ENCODE data around the gene HCN4.

Gene HCN4

GRCh38 chr15:73326157-73326556, 42.6 kb downstream of the HCN4 start:
- DNase-seq (ENCODE audit: low spot score): no peak
- Histone ChIP-seq H2BK12ac (ENCODE audit: low read length) (no peak overlapping the region), H3K9ac (ENCODE audit: low read depth, low read length, poor library complexity) (no peak overlapping the region), H3K18ac (ENCODE audit: low read length) (peak overlapping the region; percentile 1), H4K8ac (ENCODE audit: low read depth, low read length) (no peak overlapping the region), H3K14ac (ENCODE audit: low read length) (no peak overlapping the region), H3K4me1 (ENCODE audit: control insufficient read depth in 2 of 2, insufficient read depth in 1 of 2, low read depth in 1 of 2, low read length in 2 of 2) (peaks cover 2% of the 10 kb centered on the region in 2 donors), H3K79me1 (ENCODE audit: low read depth, low read length) (peaks cover 2% of the 10 kb centered on the region), H2BK15ac (ENCODE audit: low read length) (no peak overlapping the region), H3K4ac (ENCODE audit: low read length) (no peak overlapping the region), H3K4me2 (ENCODE audit: insufficient read depth, low read length, poor library complexity, severe bottlenecking) (no peak overlapping the region), H3K9me3 (replicated peaks in 1 of 2; ENCODE audit: control insufficient read depth in 2 of 2, insufficient read depth in 1 of 2, low read depth in 1 of 2, low read length in 2 of 2) (no peaks in the 10 kb centered on the region), H2BK5ac (ENCODE audit: low read length) (no peak overlapping the region), H2AFZ (ENCODE audit: low read length) (no peak overlapping the region), H3K36me3 (replicated peaks in 1 of 2; ENCODE audit: control insufficient read depth in 2 of 2, insufficient read depth in 2 of 2, low read length in 2 of 2) (peaks cover 0 to 4% of the 10 kb centered on the region in 2 donors), H3K27me3 (ENCODE audit: control insufficient read depth in 3 of 3, insufficient read depth in 3 of 3, low read depth in 1 of 3, low read length in 3 of 3) (no peaks in the 10 kb centered on the region), H3K27ac (replicated peaks; ENCODE audit: low read length) (no peak overlapping the region), H2BK120ac (ENCODE audit: low read depth, low read length) (no peak overlapping the region), H2AK5ac (ENCODE audit: low read depth, low read length) (no peak overlapping the region), H3K23ac (ENCODE audit: low read depth, low read length, poor library complexity) (no peak overlapping the region), H4K91ac (ENCODE audit: low read depth, low read length, poor library complexity) (no peak overlapping the region), H3K4me3 (ENCODE audit: low read length in 2 of 2) (no peak overlapping the region)
- WGBS, 2 donors (ENCODE audit: extremely low coverage in 2 of 2, insufficient read length in 2 of 2, insufficient replicate concordance in 1 of 2): no CpG with 5 or more reads among the region's 4 CpGs

- H3K4ac ChIP-seq (ENCODE audit: low read length): no peak overlapping the region
- no peak overlapping the region for H2BK12ac ChIP-seq (ENCODE audit: low read length)
- peaks cover 0 to 4% of the 10 kb centered on the region in 2 donors for H3K36me3 ChIP-seq (replicated peaks in 1 of 2; ENCODE audit: control insufficient read depth in 2 of 2, insufficient read depth in 2 of 2, low read length in 2 of 2)
- H2AK5ac ChIP-seq (ENCODE audit: low read depth, low read length): no peak overlapping the region
- H4K91ac ChIP-seq (ENCODE audit: low read depth, low read length, poor library complexity): no peak overlapping the region
- H3K9ac ChIP-seq (ENCODE audit: low read depth, low read length, poor library complexity): no peak overlapping the region
- H3K79me1 ChIP-seq (ENCODE audit: low read depth, low read length): peaks cover 2% of the 10 kb centered on the region
- H2BK15ac ChIP-seq (ENCODE audit: low read length): no peak overlapping the region
- H2AFZ ChIP-seq (ENCODE audit: low read length): peak overlapping the region; percentile 35
- H3K27ac ChIP-seq (replicated peaks; ENCODE audit: low read length): no peak overlapping the region
- H3K23ac ChIP-seq (ENCODE audit: low read depth, low read length, poor library complexity): peak overlapping the region; percentile 91
- H3K4me3 ChIP-seq (ENCODE audit: low read length in 2 of 2): no peak overlapping the region
- no peak overlapping the region for H3K4me2 ChIP-seq (ENCODE audit: insufficient read depth, low read length, poor library complexity, severe bottlenecking)
- peaks cover 1 to 2% of the 10 kb centered on the region in 2 donors for H3K4me1 ChIP-seq (ENCODE audit: control insufficient read depth in 2 of 2, insufficient read depth in 1 of 2, low read depth in 1 of 2, low read length in 2 of 2)
- no peaks in the 10 kb centered on the region for H3K27me3 ChIP-seq (ENCODE audit: control insufficient read depth in 3 of 3, insufficient read depth in 3 of 3, low read depth in 1 of 3, low read length in 3 of 3)
- H4K8ac ChIP-seq (ENCODE audit: low read depth, low read length): no peak overlapping the region
- no peak overlapping the region for H2BK120ac ChIP-seq (ENCODE audit: low read depth, low read length)
- no peak for DNase-seq (ENCODE audit: low spot score)
- peak overlapping the region; percentile 57 for H3K18ac ChIP-seq (ENCODE audit: low read length)
- peak overlapping the region; percentile 42 for H2BK5ac ChIP-seq (ENCODE audit: low read length)
- WGBS, 2 donors (ENCODE audit: extremely low coverage in 2 of 2, insufficient read length in 2 of 2, insufficient replicate concordance in 1 of 2): no CpG with 5 or more reads among the region's 29 CpGs
- no peaks in the 10 kb centered on the region for H3K9me3 ChIP-seq (replicated peaks in 1 of 2; ENCODE audit: control insufficient read depth in 2 of 2, insufficient read depth in 1 of 2, low read depth in 1 of 2, low read length in 2 of 2)
- no peak overlapping the region for H3K14ac ChIP-seq (ENCODE audit: low read length)
Observed at GRCh38 chr15:73325191-73325861, 43.4 kb downstream of the HCN4 start.

GRCh38 chr15:73324496-73325170, 44.1 kb downstream of the HCN4 start:
- peak overlapping the region; percentile 91 for H3K23ac ChIP-seq (ENCODE audit: low read depth, low read length, poor library complexity)
- H4K91ac ChIP-seq (ENCODE audit: low read depth, low read length, poor library complexity): no peak overlapping the region
- H2BK15ac ChIP-seq (ENCODE audit: low read length): no peak overlapping the region

GRCh38 chr15:73323956-73324355, 44.8 kb downstream of the HCN4 start:
- no peak overlapping the region for H2AFZ ChIP-seq (ENCODE audit: low read length)
- H3K27me3 ChIP-seq (ENCODE audit: control insufficient read depth in 3 of 3, insufficient read depth in 3 of 3, low read depth in 1 of 3, low read length in 3 of 3): no peaks in the 10 kb centered on the region
- H2AK5ac ChIP-seq (ENCODE audit: low read depth, low read length): no peak overlapping the region
- no peak overlapping the region for H4K91ac ChIP-seq (ENCODE audit: low read depth, low read length, poor library complexity)
- no peaks in the 10 kb centered on the region for H3K9me3 ChIP-seq (replicated peaks in 1 of 2; ENCODE audit: control insufficient read depth in 2 of 2, insufficient read depth in 1 of 2, low read depth in 1 of 2, low read length in 2 of 2)
- no peak overlapping the region for H2BK15ac ChIP-seq (ENCODE audit: low read length)
- H3K4ac ChIP-seq (ENCODE audit: low read length): no peak overlapping the region
- H3K14ac ChIP-seq (ENCODE audit: low read length): peak overlapping the region; percentile 56
- no peak overlapping the region for H3K4me3 ChIP-seq (ENCODE audit: low read length in 2 of 2)
- no peak overlapping the region for H3K27ac ChIP-seq (replicated peaks; ENCODE audit: low read length)
- H2BK120ac ChIP-seq (ENCODE audit: low read depth, low read length): peak overlapping the region; percentile 41
- H3K18ac ChIP-seq (ENCODE audit: low read length): no peak overlapping the region
- H3K4me1 ChIP-seq (ENCODE audit: control insufficient read depth in 2 of 2, insufficient read depth in 1 of 2, low read depth in 1 of 2, low read length in 2 of 2): peaks cover 0 to 2% of the 10 kb centered on the region in 2 donors
- no peak overlapping the region for H2BK12ac ChIP-seq (ENCODE audit: low read length)
- no CpG with 5 or more reads among the region's 16 CpGs for WGBS, 2 donors (ENCODE audit: extremely low coverage in 2 of 2, insufficient read length in 2 of 2, insufficient replicate concordance in 1 of 2)
- no peak overlapping the region for H3K4me2 ChIP-seq (ENCODE audit: insufficient read depth, low read length, poor library complexity, severe bottlenecking)
- H3K79me1 ChIP-seq (ENCODE audit: low read depth, low read length): peaks cover 2% of the 10 kb centered on the region
- H3K23ac ChIP-seq (ENCODE audit: low read depth, low read length, poor library complexity): peak overlapping the region; percentile 55
- peaks cover 0 to 4% of the 10 kb centered on the region in 2 donors for H3K36me3 ChIP-seq (replicated peaks in 1 of 2; ENCODE audit: control insufficient read depth in 2 of 2, insufficient read depth in 2 of 2, low read length in 2 of 2)
- DNase-seq (ENCODE audit: low spot score): no peak
- H4K8ac ChIP-seq (ENCODE audit: low read depth, low read length): peak overlapping the region; percentile 43
- H2BK5ac ChIP-seq (ENCODE audit: low read length): peak overlapping the region; percentile 42
- no peak overlapping the region for H3K9ac ChIP-seq (ENCODE audit: low read depth, low read length, poor library complexity)

More at GRCh38 chr15:73324496-73325170, 44.1 kb downstream of the HCN4 start:
- Histone ChIP-seq H4K8ac (ENCODE audit: low read depth, low read length) (no peak overlapping the region), H3K4me1 (ENCODE audit: control insufficient read depth in 2 of 2, insufficient read depth in 1 of 2, low read depth in 1 of 2, low read length in 2 of 2) (peaks cover 0 to 2% of the 10 kb centered on the region in 2 donors), H2AK5ac (ENCODE audit: low read depth, low read length) (no peak overlapping the region), H3K36me3 (replicated peaks in 1 of 2; ENCODE audit: control insufficient read depth in 2 of 2, insufficient read depth in 2 of 2, low read length in 2 of 2) (peaks cover 0 to 4% of the 10 kb centered on the region in 2 donors), H3K14ac (ENCODE audit: low read length) (no peak overlapping the region), H3K9ac (ENCODE audit: low read depth, low read length, poor library complexity) (no peak overlapping the region), H3K27ac (replicated peaks; ENCODE audit: low read length) (no peak overlapping the region), H2AFZ (ENCODE audit: low read length) (no peak overlapping the region), H2BK12ac (ENCODE audit: low read length) (no peak overlapping the region), H2BK120ac (ENCODE audit: low read depth, low read length) (no peak overlapping the region), H3K9me3 (replicated peaks in 1 of 2; ENCODE audit: control insufficient read depth in 2 of 2, insufficient read depth in 1 of 2, low read depth in 1 of 2, low read length in 2 of 2) (no peaks in the 10 kb centered on the region), H3K4me3 (ENCODE audit: low read length in 2 of 2) (no peak overlapping the region), H3K27me3 (ENCODE audit: control insufficient read depth in 3 of 3, insufficient read depth in 3 of 3, low read depth in 1 of 3, low read length in 3 of 3) (no peaks in the 10 kb centered on the region), H3K4ac (ENCODE audit: low read length) (no peak overlapping the region), H3K4me2 (ENCODE audit: insufficient read depth, low read length, poor library complexity, severe bottlenecking) (no peak overlapping the region), H3K79me1 (ENCODE audit: low read depth, low read length) (peaks cover 2% of the 10 kb centered on the region), H3K18ac (ENCODE audit: low read length) (peak overlapping the region; percentile 57), H2BK5ac (ENCODE audit: low read length) (peak overlapping the region; percentile 42)
- WGBS, 2 donors (ENCODE audit: extremely low coverage in 2 of 2, insufficient read length in 2 of 2, insufficient replicate concordance in 1 of 2): no CpG with 5 or more reads among the region's 16 CpGs
- DNase-seq (ENCODE audit: low spot score): no peak
